Endothelial cell of umbilical vein (primary cell): ENCODE data around the gene CCDC86. TPM values are rescaled to one million over a fixed set of nuclear protein-coding genes. Genes with fewer than 3 reads are reported as not detected.

Experiments used
- BruUV-seq: library from RNA; stranded (reverse); fragments of 400-500 nt; replicated peaks from 2 replicates; lab custom pipeline; 2021; lab: Mats Ljungman, UMichigan
- CTCF ChIA-PET: fragments of 300-600, 350-600 bp; sonication (Branson Sonifier 250); formaldehyde crosslinking; loops from one replicate; lab custom pipeline; 2021; ENCODE audit warnings: antibody characterized with exemption, inconsistent platforms; lab: Charles Lee
- POLR2A ChIA-PET: fragments of 300-600, 350-600 bp; sonication (Branson Sonifier 250); formaldehyde crosslinking; loops from one replicate; lab custom pipeline; 2021; ENCODE audit warnings: antibody characterized with exemption, inconsistent platforms; lab: Charles Lee
- DNase-seq: peaks from one replicate; pipeline ENCODE4 v3.0.0-alpha.2; 2011; ENCODE audit warnings: low read depth, low spot score
- FAIRE-seq: peaks from 2 replicates; lab custom pipeline; 2011; peaks lifted over from hg19 to GRCh38; lab: Jason Lieb, UNC
- H2AFZ ChIP-seq: 2 replicates; pipeline ENCODE4 v1.6.0; 2012; ENCODE audit warnings: low read depth, low read length, control low read depth, inconsistent platforms
- H3K27ac ChIP-seq: 2 replicates; pipeline ENCODE4 v1.5.1; 2011; ENCODE audit warnings: low read depth, mild to moderate bottlenecking, control low read depth, low read length, moderate library complexity; ENCODE audit not compliant: insufficient read depth
- H3K27me3 ChIP-seq, 2 experiments: 2 replicates each; pipeline versions ENCODE4 v1.6.0 to v1.6.1; 2011; ENCODE audit warnings: low read length in 2 of 2, mixed read lengths in 1 of 2; ENCODE audit not compliant: control insufficient read depth in 2 of 2, insufficient read depth in 2 of 2
- H3K36me3 ChIP-seq, 2 experiments: 2 replicates in 1 of 2; 3 replicates in 1 of 2; pipeline ENCODE4 v1.5.1; 2011; ENCODE audit warnings: low read length in 2 of 2, mild to moderate bottlenecking in 1 of 2, moderate library complexity in 1 of 2; ENCODE audit not compliant: control insufficient read depth in 2 of 2, insufficient read depth in 2 of 2; ENCODE audit errors: extremely low read depth in 1 of 2
- H3K4me1 ChIP-seq: 3 replicates; pipeline ENCODE4 v1.5.1; 2011; ENCODE audit warnings: mild to moderate bottlenecking, low read length; ENCODE audit not compliant: control insufficient read depth, insufficient read depth; ENCODE audit errors: extremely low read depth
- H3K4me2 ChIP-seq: 2 replicates; pipeline ENCODE4 v1.6.1; 2011; ENCODE audit warnings: low read length, control low read depth, mixed read lengths; ENCODE audit not compliant: insufficient read depth
- H3K4me3 ChIP-seq, 3 experiments: fragments of 200-600 bp in 1 of 3; sonication (generic), shearing (Covaris generic) in 1 of 3; replicated peaks in 1 of 3; 2 replicates each; pipeline ENCODE4 v1.5.1; 2011 to 2016; ENCODE audit warnings: control low read depth in 3 of 3, low read length in 3 of 3, mild to moderate bottlenecking in 2 of 3, inconsistent platforms in 1 of 3, low read depth in 1 of 3, moderate library complexity in 1 of 3; ENCODE audit not compliant: insufficient read depth in 1 of 3
- H3K79me2 ChIP-seq: 2 replicates; pipeline ENCODE4 v1.6.0; 2012; ENCODE audit warnings: low read length, inconsistent platforms; ENCODE audit not compliant: control insufficient read depth, insufficient read depth
- H3K9ac ChIP-seq: replicated peaks from 2 replicates; pipeline ENCODE3; 2011; ENCODE audit warnings: low read length, control low read depth; ENCODE audit not compliant: insufficient read depth; ENCODE audit errors: extremely low read depth
- H3K9me1 ChIP-seq: replicated peaks from 3 replicates; pipeline ENCODE4 v1.6.0; 2011; ENCODE audit warnings: mild to moderate bottlenecking, low read length; ENCODE audit not compliant: control insufficient read depth, insufficient read depth; ENCODE audit errors: extremely low read depth
- H3K9me3 ChIP-seq: replicated peaks from 2 replicates; pipeline ENCODE4 v1.5.1; 2012; ENCODE audit warnings: low read length, inconsistent platforms; ENCODE audit not compliant: control insufficient read depth, insufficient read depth
- H4K20me1 ChIP-seq: replicated peaks from 2 replicates; pipeline ENCODE3; 2011; ENCODE audit warnings: mild to moderate bottlenecking, low read length; ENCODE audit not compliant: control insufficient read depth, insufficient read depth; ENCODE audit errors: extremely low read depth
- EZH2 ChIP-seq: IDR thresholded peaks from 2 replicates; pipeline ENCODE4 v1.6.1; 2012; ENCODE audit warnings: borderline replicate concordance, low read depth, mild to moderate bottlenecking, moderate library complexity, low read length, inconsistent platforms; ENCODE audit not compliant: severe bottlenecking
- FOS ChIP-seq: IDR thresholded peaks from 2 replicates; pipeline ENCODE4 v1.6.1; 2011; ENCODE audit warnings: mild to moderate bottlenecking, low read length, moderate library complexity, borderline replicate concordance; ENCODE audit not compliant: insufficient read depth
- dilution Hi-C: fragments of 300-500 bp; cut with MboI; formaldehyde crosslinking; loops from one replicate; pipeline ENCODE4 v1.15.0; 2019; ENCODE audit warnings: low sequenced_read_pairs; ENCODE audit not compliant: extremely low pct_ligation_motif_present
- intact Hi-C: fragments of 100-400 bp; cut with micrococcal nuclease; formaldehyde crosslinking; loops from one replicate; pipeline ENCODE4 v1.10.0; 2022
- polyA plus RNA-seq, 4 experiments: library from polyadenylated mRNA; depleted of rRNA in 3 of 4; stranded (reverse) in 3 of 4; unstranded in 1 of 4; fragments of >200 nt; gene quantifications; 2 replicates each; pipeline versions ENCODE4 v1.2.1 to v1.2.3, GENCODE V29; 2011 to 2012; ENCODE audit warnings: missing spikeins in 1 of 4
- total RNA-seq: library from RNA; stranded (reverse); gene quantifications from 2 replicates; pipeline ENCODE4 v1.2.3, GENCODE V29; 2021
- TF ChIP-seq, protein P1 (sequence below), 2 donors: IDR thresholded peaks; 1 replicate in 1 of 2; 2 replicates in 1 of 2; pipeline ENCODE4 v1.5.1; 2011; ENCODE audit warnings: low read length in 2 of 2, mild to moderate bottlenecking in 2 of 2, moderate library complexity in 2 of 2, control low read depth in 1 of 2, inconsistent platforms in 1 of 2, low read depth in 1 of 2; ENCODE audit not compliant: insufficient read depth in 1 of 2; ENCODE audit errors: extremely low read depth in 1 of 2

CCDC86 gene
- total and polyA plus RNA-seq, 2 donors (not counting 3 experiments of a cell fraction or from before 2014, with no cell fraction given): 29.8 to 60.8 TPM

DNA sequence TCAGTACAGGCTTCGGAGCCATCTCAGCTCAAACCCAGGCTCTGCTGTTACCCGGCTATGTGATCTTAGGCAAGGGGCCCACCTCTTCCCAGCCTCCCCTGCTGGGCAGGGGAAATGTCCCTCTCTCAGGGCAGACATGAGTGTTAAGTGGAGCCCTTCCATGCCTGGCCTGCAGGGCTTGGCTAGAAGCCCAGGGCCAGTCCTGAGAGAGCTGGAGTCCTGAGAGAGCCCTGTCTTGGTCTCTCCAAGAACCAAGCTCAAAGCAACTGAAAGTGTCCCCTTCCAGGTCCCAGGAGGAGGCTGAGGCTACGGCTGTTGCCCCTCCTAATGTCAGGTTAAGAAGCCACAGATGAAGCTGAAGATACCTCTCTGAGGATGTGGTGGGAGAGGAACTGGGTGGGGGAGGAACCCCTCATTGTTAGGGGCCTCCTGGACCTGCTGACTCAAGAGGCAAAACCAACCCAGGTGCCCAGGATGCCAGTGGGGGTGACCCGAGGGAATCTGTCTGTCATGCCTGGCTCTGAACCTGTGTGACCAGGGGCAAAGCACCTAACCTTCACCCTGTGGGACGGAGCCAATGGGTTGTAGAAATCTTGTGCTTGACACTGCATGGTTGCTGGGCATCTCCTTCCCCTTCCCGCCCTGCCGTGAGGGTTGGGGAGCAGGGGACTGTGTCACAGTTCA, 29.6 kb downstream of the CCDC86 start:
- POLR2A ChIA-PET: no interaction called here
- Histone ChIP-seq H2AFZ (no peak overlapping the region), H3K9me3 (no peaks in the 10 kb centered on the region), H3K4me3 (no peak overlapping the region), H3K79me2 (no peaks in the 10 kb centered on the region), H4K20me1 (no peaks in the 10 kb centered on the region), H3K9ac (no peak overlapping the region), H3K9me1 (no peaks in the 10 kb centered on the region), H3K27ac (no peak overlapping the region), H3K4me2 (no peak overlapping the region), H3K36me3 (no peaks in the 10 kb centered on the region), H3K4me1 (no peaks in the 10 kb centered on the region), H3K27me3 (no peaks in the 10 kb centered on the region)
- intact Hi-C loops: no loop called here
- no peak for TF ChIP-seq EZH2
- TF ChIP-seq, protein P1, sequence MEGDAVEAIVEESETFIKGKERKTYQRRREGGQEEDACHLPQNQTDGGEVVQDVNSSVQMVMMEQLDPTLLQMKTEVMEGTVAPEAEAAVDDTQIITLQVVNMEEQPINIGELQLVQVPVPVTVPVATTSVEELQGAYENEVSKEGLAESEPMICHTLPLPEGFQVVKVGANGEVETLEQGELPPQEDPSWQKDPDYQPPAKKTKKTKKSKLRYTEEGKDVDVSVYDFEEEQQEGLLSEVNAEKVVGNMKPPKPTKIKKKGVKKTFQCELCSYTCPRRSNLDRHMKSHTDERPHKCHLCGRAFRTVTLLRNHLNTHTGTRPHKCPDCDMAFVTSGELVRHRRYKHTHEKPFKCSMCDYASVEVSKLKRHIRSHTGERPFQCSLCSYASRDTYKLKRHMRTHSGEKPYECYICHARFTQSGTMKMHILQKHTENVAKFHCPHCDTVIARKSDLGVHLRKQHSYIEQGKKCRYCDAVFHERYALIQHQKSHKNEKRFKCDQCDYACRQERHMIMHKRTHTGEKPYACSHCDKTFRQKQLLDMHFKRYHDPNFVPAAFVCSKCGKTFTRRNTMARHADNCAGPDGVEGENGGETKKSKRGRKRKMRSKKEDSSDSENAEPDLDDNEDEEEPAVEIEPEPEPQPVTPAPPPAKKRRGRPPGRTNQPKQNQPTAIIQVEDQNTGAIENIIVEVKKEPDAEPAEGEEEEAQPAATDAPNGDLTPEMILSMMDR (IDR thresholded peaks at IDR 0.05; ENCODE audit: extremely low read depth in 1 of 2, insufficient read depth in 1 of 2, low read depth in 1 of 2, low read length in 2 of 2): peak in 1 of 2 donors; percentile 2
- TF ChIP-seq FOS: no peak
- DNase-seq (no peak), FAIRE-seq (no peak)
- CTCF ChIA-PET: interaction anchor here (1.2 to 3.3 kb wide), 5 partner anchors 11 to 96 kb away, joined by 4 to 12 read pairs (median 9); no protein-coding TSS in a partner anchor
- dilution Hi-C loops: no loop called here
- no TSS peak for BruUV-seq
